Karpas-422 (cell line): Measurements from ENCODE around the gene ATP2C1. TPM values are rescaled to one million over a fixed set of nuclear protein-coding genes. Genes with fewer than 3 reads are reported as not detected.

Source experiments
- DNase-seq: peaks from one replicate; pipeline ENCODE4 v3.0.0-alpha.2; 2015
- H2AFZ ChIP-seq: fragments of 200-600 bp; sonication (generic); 2 replicates; pipeline ENCODE4 v1.6.1; 2014; ENCODE audit warnings: antibody characterized with exemption, low read length, mixed read lengths
- H3K27ac ChIP-seq: fragments of 200-600 bp; sonication (generic); 2 replicates; pipeline ENCODE4 v1.5.1; 2014; ENCODE audit warnings: mild to moderate bottlenecking, low read length, moderate library complexity
- H3K27me3 ChIP-seq: fragments of 200-600 bp; sonication (generic); 2 replicates; pipeline ENCODE4 v1.6.1; 2014; ENCODE audit warnings: low read length, mixed read lengths
- H3K36me3 ChIP-seq: fragments of 200-600 bp; sonication (generic); 2 replicates; pipeline ENCODE4 v1.6.1; 2014; ENCODE audit warnings: low read length, mixed read lengths; ENCODE audit not compliant: insufficient read depth
- H3K4me1 ChIP-seq: fragments of 200-600 bp; sonication (generic); 2 replicates; pipeline ENCODE4 v1.6.1; 2014; ENCODE audit warnings: mild to moderate bottlenecking, low read length, mixed read lengths
- H3K4me2 ChIP-seq: fragments of 200-600 bp; sonication (generic); 2 replicates; pipeline ENCODE4 v1.6.1; 2014; ENCODE audit warnings: low read length, low read depth, mild to moderate bottlenecking; ENCODE audit not compliant: poor library complexity, severe bottlenecking
- H3K4me3 ChIP-seq: fragments of 200-600 bp; sonication (generic); 2 replicates; pipeline ENCODE4 v1.5.1; 2014; ENCODE audit warnings: mild to moderate bottlenecking, antibody characterized with exemption, low read length, mixed read lengths
- H3K79me2 ChIP-seq: fragments of 200-600 bp; sonication (generic); 2 replicates; pipeline ENCODE4 v1.6.1; 2014; ENCODE audit warnings: mild to moderate bottlenecking, low read length, mixed read lengths
- H3K9ac ChIP-seq: fragments of 200-600 bp; sonication (generic); 2 replicates; pipeline ENCODE4 v1.6.0; 2014; ENCODE audit warnings: low read length
- H3K9me2 ChIP-seq: fragments of 200-600 bp; sonication (generic), shearing (Covaris generic); replicated peaks from 2 replicates; pipeline ENCODE4 v1.6.0; 2014; ENCODE audit warnings: mild to moderate bottlenecking, low read length, moderate library complexity; ENCODE audit not compliant: insufficient read depth
- H3K9me3 ChIP-seq: fragments of 300-700, 200-600 bp; sonication (generic); 2 replicates; pipeline ENCODE4 v1.6.1; 2014; ENCODE audit warnings: low read length, mixed read lengths
- H4K20me1 ChIP-seq: fragments of 200-600 bp; sonication (generic); 2 replicates; pipeline ENCODE4 v1.6.1; 2014; ENCODE audit warnings: mild to moderate bottlenecking, antibody characterized with exemption, low read length, low read depth; ENCODE audit not compliant: insufficient read depth
- total RNA-seq: library from RNA; depleted of rRNA; stranded (reverse); fragments of >200 nt; shearing (Covaris generic); gene quantifications from 2 replicates; pipeline ENCODE4 v1.2.3, GENCODE V29; 2014; ENCODE audit warnings: low replicate concordance; rRNA removed

Gene ATP2C1, protein sequence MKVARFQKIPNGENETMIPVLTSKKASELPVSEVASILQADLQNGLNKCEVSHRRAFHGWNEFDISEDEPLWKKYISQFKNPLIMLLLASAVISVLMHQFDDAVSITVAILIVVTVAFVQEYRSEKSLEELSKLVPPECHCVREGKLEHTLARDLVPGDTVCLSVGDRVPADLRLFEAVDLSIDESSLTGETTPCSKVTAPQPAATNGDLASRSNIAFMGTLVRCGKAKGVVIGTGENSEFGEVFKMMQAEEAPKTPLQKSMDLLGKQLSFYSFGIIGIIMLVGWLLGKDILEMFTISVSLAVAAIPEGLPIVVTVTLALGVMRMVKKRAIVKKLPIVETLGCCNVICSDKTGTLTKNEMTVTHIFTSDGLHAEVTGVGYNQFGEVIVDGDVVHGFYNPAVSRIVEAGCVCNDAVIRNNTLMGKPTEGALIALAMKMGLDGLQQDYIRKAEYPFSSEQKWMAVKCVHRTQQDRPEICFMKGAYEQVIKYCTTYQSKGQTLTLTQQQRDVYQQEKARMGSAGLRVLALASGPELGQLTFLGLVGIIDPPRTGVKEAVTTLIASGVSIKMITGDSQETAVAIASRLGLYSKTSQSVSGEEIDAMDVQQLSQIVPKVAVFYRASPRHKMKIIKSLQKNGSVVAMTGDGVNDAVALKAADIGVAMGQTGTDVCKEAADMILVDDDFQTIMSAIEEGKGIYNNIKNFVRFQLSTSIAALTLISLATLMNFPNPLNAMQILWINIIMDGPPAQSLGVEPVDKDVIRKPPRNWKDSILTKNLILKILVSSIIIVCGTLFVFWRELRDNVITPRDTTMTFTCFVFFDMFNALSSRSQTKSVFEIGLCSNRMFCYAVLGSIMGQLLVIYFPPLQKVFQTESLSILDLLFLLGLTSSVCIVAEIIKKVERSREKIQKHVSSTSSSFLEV
- 133 and 179 TPM in 2 replicates for total RNA-seq

- Histone ChIP-seq H3K4me3 (peak within 1 kb of the TSS; percentile 75), H3K4me1 (peaks cover 32% of the 10 kb centered on the region)
Observed at GRCh38 chr3:130893376-130894129, at the start of gene ATP2C1. Gene ATP2C1, plus strand, starts transcription at chr3:130894084. Its CDS starts 686 bp downstream, at chr3:130894770.

DNA sequence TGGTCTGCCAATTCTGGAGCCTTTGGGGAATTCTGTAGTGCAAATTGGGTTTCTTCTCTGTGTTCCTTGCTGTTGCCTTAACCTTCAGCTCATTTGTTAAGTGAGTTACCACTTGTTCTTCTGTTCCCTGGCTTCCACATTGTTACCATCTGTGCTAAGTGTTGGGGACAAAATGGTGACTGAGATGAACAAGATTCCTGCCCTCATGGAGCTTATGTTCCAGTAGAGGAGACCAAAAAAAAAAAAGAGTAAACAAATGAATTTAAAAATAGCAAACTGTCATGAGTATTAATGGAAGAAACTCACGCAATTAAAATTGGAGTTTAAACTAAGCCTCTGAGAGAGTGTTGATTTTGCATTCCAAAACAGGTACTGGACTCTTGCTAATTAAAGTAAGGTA lies 49.4 kb upstream of the ATP2C1 start:
- H4K20me1 ChIP-seq: no peaks in the 10 kb centered on the region
- no peaks in the 10 kb centered on the region for H3K27me3 ChIP-seq
- peaks cover 4% of the 10 kb centered on the region; the same call in 1 of the 2 replicates for H3K4me1 ChIP-seq
- H3K9ac ChIP-seq: no peak overlapping the region
- no peak for DNase-seq
- H2AFZ ChIP-seq: no peak overlapping the region
- H3K9me3 ChIP-seq: no peaks in the 10 kb centered on the region
- no peaks in the 10 kb centered on the region for H3K79me2 ChIP-seq
- H3K36me3 ChIP-seq: no peaks in the 10 kb centered on the region
- H3K9me2 ChIP-seq: no peaks in the 10 kb centered on the region
- H3K4me3 ChIP-seq: no peak overlapping the region
- no peak overlapping the region for H3K4me2 ChIP-seq
- H3K27ac ChIP-seq: no peak overlapping the region

More at GRCh38 chr3:130893376-130894129, at the start of gene ATP2C1:
- H3K36me3 ChIP-seq: peaks cover 6% of the 10 kb centered on the region; the same call in 1 of the 2 replicates
- H3K79me2 ChIP-seq: peaks cover 53% of the 10 kb centered on the region
- DNase-seq: peak; percentile 99
- H4K20me1 ChIP-seq: peaks cover 16% of the 10 kb centered on the region
- H3K27me3 ChIP-seq: no peaks in the 10 kb centered on the region
- peak within 1 kb of the TSS; percentile 92 for H3K27ac ChIP-seq
- H3K4me2 ChIP-seq: peak within 1 kb of the TSS; percentile 86
- peak within 1 kb of the TSS; percentile 39; the same call in 1 of the 2 replicates for H2AFZ ChIP-seq
- H3K9me3 ChIP-seq: no peaks in the 10 kb centered on the region
- no peaks in the 10 kb centered on the region for H3K9me2 ChIP-seq
- H3K9ac ChIP-seq: peak within 1 kb of the TSS; percentile 97

- no peak overlapping the region for H3K4me2 ChIP-seq
- H4K20me1 ChIP-seq: no peaks in the 10 kb centered on the region
- no peak overlapping the region for H3K9ac ChIP-seq
- H3K36me3 ChIP-seq: no peaks in the 10 kb centered on the region
- no peak for DNase-seq
- no peak overlapping the region for H3K27ac ChIP-seq
- H3K4me3 ChIP-seq: no peak overlapping the region
- no peaks in the 10 kb centered on the region for H3K9me2 ChIP-seq
- no peaks in the 10 kb centered on the region for H3K79me2 ChIP-seq
- H2AFZ ChIP-seq: no peak overlapping the region
- H3K4me1 ChIP-seq: peaks cover 10% of the 10 kb centered on the region
- no peaks in the 10 kb centered on the region for H3K27me3 ChIP-seq
- no peaks in the 10 kb centered on the region for H3K9me3 ChIP-seq
Observed at GRCh38 chr3:130846181-130846580, 47.7 kb upstream of the ATP2C1 start.

DNA sequence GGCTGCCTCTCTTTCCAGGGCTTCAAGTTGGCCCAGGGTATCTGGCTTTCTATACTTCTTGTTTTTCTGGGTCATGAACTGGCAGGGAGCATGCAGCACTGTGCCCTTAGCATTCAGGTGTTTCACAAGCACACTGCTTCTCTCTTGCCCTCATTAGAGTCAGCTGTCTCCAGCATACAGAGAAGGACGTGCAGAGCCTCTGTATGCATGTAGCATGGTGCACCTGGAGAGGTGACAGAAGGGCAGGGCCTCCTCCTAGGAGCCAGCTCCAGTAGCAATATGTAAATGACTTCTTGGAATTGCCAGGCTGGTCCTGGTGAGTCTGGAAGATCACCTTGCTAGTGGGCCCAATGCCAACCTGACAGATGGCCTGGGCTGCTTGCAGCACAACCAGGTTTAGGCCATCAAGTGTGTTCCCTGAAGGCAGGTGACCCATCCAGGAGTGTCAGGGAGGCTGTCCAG lies 44.8 kb upstream of the ATP2C1 start:
- no peaks in the 10 kb centered on the region for H3K79me2 ChIP-seq
- H3K9me3 ChIP-seq: no peaks in the 10 kb centered on the region
- no peaks in the 10 kb centered on the region for H4K20me1 ChIP-seq
- no peaks in the 10 kb centered on the region for H3K36me3 ChIP-seq
- no peak overlapping the region for H3K4me2 ChIP-seq
- H3K9me2 ChIP-seq: no peaks in the 10 kb centered on the region
- no peak overlapping the region for H3K4me3 ChIP-seq
- no peak overlapping the region for H3K9ac ChIP-seq
- peaks cover 10% of the 10 kb centered on the region for H3K4me1 ChIP-seq
- DNase-seq: no peak
- H3K27ac ChIP-seq: no peak overlapping the region
- no peaks in the 10 kb centered on the region for H3K27me3 ChIP-seq
- no peak overlapping the region for H2AFZ ChIP-seq

DNA sequence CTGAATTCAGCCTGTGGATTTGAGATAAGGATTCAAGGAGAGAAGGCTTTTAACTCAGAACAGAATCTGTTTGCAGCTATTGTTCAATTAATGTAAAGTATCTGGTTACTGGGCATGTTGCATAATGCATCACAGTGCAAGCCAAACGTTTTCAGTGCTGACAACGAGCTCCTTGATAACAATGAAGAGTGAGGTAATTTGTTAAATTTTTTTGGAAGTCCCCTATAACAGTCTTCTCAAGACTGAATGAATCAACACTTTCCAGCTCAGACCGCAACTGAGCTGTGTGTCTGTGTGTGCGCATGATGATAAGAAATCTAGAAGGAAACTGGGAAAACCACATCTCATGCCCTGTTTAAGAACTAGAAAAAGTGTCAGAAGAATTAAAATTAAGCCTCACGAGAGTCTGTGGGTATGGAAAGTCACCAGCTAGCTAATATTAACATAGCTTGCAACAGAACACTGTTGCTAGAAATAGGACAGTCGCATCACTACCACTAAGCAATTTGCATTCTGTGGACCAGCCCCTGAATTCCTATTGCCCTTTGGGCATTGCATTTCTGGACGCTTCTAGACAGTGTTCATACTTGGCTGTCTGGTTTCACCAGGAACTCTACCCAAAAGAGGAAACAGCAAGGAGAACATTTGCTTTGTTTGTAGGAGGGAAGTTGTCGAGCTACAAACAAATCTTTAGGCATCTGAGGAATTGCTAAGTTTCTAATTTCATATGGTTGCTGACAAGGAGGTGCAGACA lies 43.7 kb upstream of the ATP2C1 start:
- Histone ChIP-seq H3K9me2 (no peaks in the 10 kb centered on the region), H2AFZ (peak overlapping the region; percentile 20; the same call in 1 of the 2 replicates), H3K9ac (no peak overlapping the region), H3K4me3 (no peak overlapping the region), H3K27ac (no peak overlapping the region), H3K4me1 (peaks cover 10% of the 10 kb centered on the region), H3K79me2 (no peaks in the 10 kb centered on the region), H3K27me3 (no peaks in the 10 kb centered on the region), H4K20me1 (no peaks in the 10 kb centered on the region), H3K4me2 (peak overlapping the region; percentile 5), H3K9me3 (no peaks in the 10 kb centered on the region), H3K36me3 (no peaks in the 10 kb centered on the region)
- no peak for DNase-seq

GRCh38 chr3:130850843-130851242 lies 43.0 kb upstream of the ATP2C1 start:
- no peak overlapping the region for H3K4me3 ChIP-seq

GRCh38 chr3:130851277-130851676 lies 42.6 kb upstream of the ATP2C1 start:
- Histone ChIP-seq H3K4me3 (no peak overlapping the region), H3K9me3 (no peaks in the 10 kb centered on the region), H3K36me3 (no peaks in the 10 kb centered on the region), H4K20me1 (no peaks in the 10 kb centered on the region), H3K27ac (no peak overlapping the region), H3K4me2 (no peak overlapping the region), H2AFZ (no peak overlapping the region), H3K4me1 (peaks cover 10% of the 10 kb centered on the region), H3K27me3 (no peaks in the 10 kb centered on the region), H3K79me2 (no peaks in the 10 kb centered on the region), H3K9me2 (no peaks in the 10 kb centered on the region), H3K9ac (no peak overlapping the region)
- no peak for DNase-seq

More at GRCh38 chr3:130850843-130851242, 43.0 kb upstream of the ATP2C1 start:
- Histone ChIP-seq H3K27ac (no peak overlapping the region), H3K9ac (no peak overlapping the region), H3K9me3 (no peaks in the 10 kb centered on the region), H4K20me1 (no peaks in the 10 kb centered on the region), H3K79me2 (no peaks in the 10 kb centered on the region), H3K9me2 (no peaks in the 10 kb centered on the region), H2AFZ (no peak overlapping the region), H3K4me1 (peaks cover 10% of the 10 kb centered on the region), H3K4me2 (peak overlapping the region; percentile 5), H3K36me3 (no peaks in the 10 kb centered on the region), H3K27me3 (no peaks in the 10 kb centered on the region)
- DNase-seq: no peak
